ENCODE data around the gene SLC35D2.
"Not testable (repeated sequence)": the region's sequence is repeated elsewhere in the genome, so short reads cannot be mapped to it uniquely, and the experiment has no call there.

SLC35D2 gene

GRCh38 chr9:96378187-96378586 lies 5.3 kb downstream of the SLC35D2 start:
- no peak for TF ChIP-seq CTCF (conservative IDR thresholded peaks at IDR 0.05; ENCODE audit: control insufficient read depth, insufficient read depth, low read depth, low read length)
- no peak for DNase-seq (ENCODE audit: low read depth)
- no peak overlapping the region for H3K4me3 ChIP-seq (ENCODE audit: control insufficient read depth, low read depth, low read length)

GRCh38 chr9:96376891-96377874 lies 6.3 kb downstream of the SLC35D2 start:
- TF ChIP-seq CTCF (conservative IDR thresholded peaks at IDR 0.05; ENCODE audit: control insufficient read depth, insufficient read depth, low read depth, low read length) = no peak

GRCh38 chr9:96375507-96375906 lies 8.0 kb downstream of the SLC35D2 start:
- DNase-seq (ENCODE audit: low read depth); H3K4me3 ChIP-seq (ENCODE audit: control insufficient read depth, low read depth, low read length): not testable (repeated sequence)

More at GRCh38 chr9:96376891-96377874, 6.3 kb downstream of the SLC35D2 start:
- DNase-seq (ENCODE audit: low read depth) = peak; percentile 19
- H3K4me3 ChIP-seq (ENCODE audit: control insufficient read depth, low read depth, low read length) = no peak overlapping the region

GRCh38 chr9:96367943-96368342 lies 15.6 kb downstream of the SLC35D2 start:
- no peak for TF ChIP-seq CTCF (conservative IDR thresholded peaks at IDR 0.05; ENCODE audit: control insufficient read depth, insufficient read depth, low read depth, low read length)
- no peak for DNase-seq (ENCODE audit: low read depth)
- H3K4me3 ChIP-seq (ENCODE audit: control insufficient read depth, low read depth, low read length) = no peak overlapping the region

- no peak for TF ChIP-seq CTCF (conservative IDR thresholded peaks at IDR 0.05; ENCODE audit: control insufficient read depth, insufficient read depth, low read depth, low read length)
- no peak overlapping the region for H3K4me3 ChIP-seq (ENCODE audit: control insufficient read depth, low read depth, low read length)
- no peak for DNase-seq (ENCODE audit: low read depth)
Observed at GRCh38 chr9:96363175-96363967, 20.1 kb downstream of the SLC35D2 start.

- not testable (repeated sequence) for H3K4me3 ChIP-seq (ENCODE audit: control insufficient read depth, low read depth, low read length); DNase-seq (ENCODE audit: low read depth)
Observed at GRCh38 chr9:96362119-96362518, 21.4 kb downstream of the SLC35D2 start.

- DNase-seq (ENCODE audit: low read depth) = no peak
- no peak for TF ChIP-seq CTCF (conservative IDR thresholded peaks at IDR 0.05; ENCODE audit: control insufficient read depth, insufficient read depth, low read depth, low read length)
- no peak overlapping the region for H3K4me3 ChIP-seq (ENCODE audit: control insufficient read depth, low read depth, low read length)
Observed at GRCh38 chr9:96361668-96362067, 21.8 kb downstream of the SLC35D2 start.
